WTC11 (cell line): ENCODE data around the gene HOXD8. TPM values are rescaled to one million over a fixed set of nuclear protein-coding genes. Genes with fewer than 3 reads are reported as not detected.

ENCODE experiments used
- ATAC-seq: fragments of 200-7000 bp; cut with Tn5 transposase; 2 replicates; pipeline ENCODE4 v1.10.0; 2021; ENCODE audit warnings: mild to moderate bottlenecking, moderate library complexity
- CTCF ChIA-PET: fragments of 300-600 bp; sonication (Branson Sonifier 250); formaldehyde crosslinking; loops from one replicate; lab custom pipeline; 2021; ENCODE audit warnings: antibody characterized with exemption; lab: Charles Lee
- POLR2A ChIA-PET: fragments of 350-600 bp; sonication (Branson Sonifier 250); formaldehyde crosslinking; loops from one replicate; lab custom pipeline; 2021; ENCODE audit warnings: antibody characterized with exemption; lab: Charles Lee
- DNase-seq: peaks from one replicate; pipeline ENCODE4 v3.0.0; 2021; ENCODE audit warnings: low spot score
- H3K27ac Mint-ChIP-seq: 2 replicates; pipeline ENCODE4 v1.8.0; 2021; ENCODE audit warnings: mixed read lengths
- H3K27me3 Mint-ChIP-seq: 2 replicates; pipeline ENCODE4 v1.8.0; 2021; ENCODE audit warnings: low read depth, mild to moderate bottlenecking, moderate library complexity, mixed read lengths
- H3K36me3 Mint-ChIP-seq: 2 replicates; pipeline ENCODE4 v1.8.0; 2021; ENCODE audit warnings: mixed read lengths
- H3K4me1 Mint-ChIP-seq: 2 replicates; pipeline ENCODE4 v1.8.0; 2022; ENCODE audit warnings: mixed read lengths
- H3K4me3 Mint-ChIP-seq: 2 replicates; pipeline ENCODE4 v1.8.0; 2021; ENCODE audit warnings: mild to moderate bottlenecking, moderate library complexity, mixed read lengths
- H3K9me3 Mint-ChIP-seq: 2 replicates; pipeline ENCODE4 v1.8.0; 2021; ENCODE audit warnings: mixed read lengths
- FOXJ3 ChIP-seq: sonication (generic); formaldehyde crosslinking; IDR thresholded peaks from 2 replicates; pipeline ENCODE4 v1.9.0; 2021; ENCODE audit warnings: missing genetic modification reagents, mild to moderate bottlenecking, borderline replicate concordance
- FOXP1 ChIP-seq: sonication (generic); formaldehyde crosslinking; IDR thresholded peaks from 2 replicates; pipeline ENCODE4 v1.8.0; 2022; ENCODE audit warnings: missing genetic modification reagents, mild to moderate bottlenecking, moderate library complexity, borderline replicate concordance
- IRF2 ChIP-seq: sonication (generic); formaldehyde crosslinking; IDR thresholded peaks from 2 replicates; pipeline ENCODE4 v1.8.0; 2022; ENCODE audit warnings: low read depth, missing genetic modification reagents, borderline replicate concordance
- NFYB ChIP-seq: sonication (generic); formaldehyde crosslinking; conservative IDR thresholded peaks from 2 replicates; pipeline ENCODE4 v1.8.0; 2022; ENCODE audit warnings: low read depth, missing genetic modification reagents
- NR2C2 ChIP-seq: sonication (generic); formaldehyde crosslinking; IDR thresholded peaks from 2 replicates; pipeline ENCODE4 v1.8.0; 2022; ENCODE audit warnings: mild to moderate bottlenecking, missing genetic modification reagents
- RORB ChIP-seq: fragments of 250-450 bp; sonication (Bioruptor Pico); IDR thresholded peaks from 2 replicates; pipeline ENCODE4 v1.9.0; 2021; ENCODE audit warnings: mild to moderate bottlenecking
- SMAD3 ChIP-seq: sonication (generic); formaldehyde crosslinking; IDR thresholded peaks from 2 replicates; pipeline ENCODE4 v1.8.0; 2022; ENCODE audit warnings: missing genetic modification reagents, mild to moderate bottlenecking, borderline replicate concordance
- TCF7 ChIP-seq: sonication (generic); formaldehyde crosslinking; IDR thresholded peaks from 2 replicates; pipeline ENCODE4 v1.8.0; 2022; ENCODE audit warnings: mild to moderate bottlenecking, low read depth, missing genetic modification reagents, moderate library complexity
- TEAD4 ChIP-seq: sonication (generic); formaldehyde crosslinking; IDR thresholded peaks from 2 replicates; pipeline ENCODE4 v1.8.0; 2022; ENCODE audit warnings: mild to moderate bottlenecking, missing genetic modification reagents
- TP53 ChIP-seq: sonication (generic); formaldehyde crosslinking; IDR thresholded peaks from 2 replicates; pipeline ENCODE4 v1.8.1; 2023; ENCODE audit warnings: mild to moderate bottlenecking, missing genetic modification reagents
- ZBTB21 ChIP-seq: sonication (generic); formaldehyde crosslinking; IDR thresholded peaks from 2 replicates; pipeline ENCODE4 v1.8.1; 2023; ENCODE audit warnings: mild to moderate bottlenecking, missing genetic modification reagents, borderline replicate concordance
- ZNF671 ChIP-seq: fragments of 250-450 bp; sonication (Bioruptor Pico); IDR thresholded peaks from 2 replicates; pipeline ENCODE4 v1.8.0; 2021; ENCODE audit warnings: mild to moderate bottlenecking
- total RNA-seq: library from RNA; stranded (reverse); gene quantifications from 3 replicates; pipeline ENCODE4 v1.2.3, GENCODE V29; 2021
- TF ChIP-seq, protein P1 (sequence below): fragments of 200-600 bp; IDR thresholded peaks from 2 replicates; pipeline ENCODE4 v1.8.0; 2022; ENCODE audit warnings: antibody characterized with exemption
- TF ChIP-seq, protein P2 (sequence below): sonication (generic); formaldehyde crosslinking; IDR thresholded peaks from 2 replicates; pipeline ENCODE4 v1.8.0; 2022; ENCODE audit warnings: mild to moderate bottlenecking, missing genetic modification reagents
- TF ChIP-seq, protein P3 (sequence below): fragments of 250-450 bp; sonication (Bioruptor Pico); IDR thresholded peaks from 2 replicates; pipeline ENCODE4 v1.9.0; 2021; ENCODE audit warnings: moderate library complexity, mild to moderate bottlenecking, inconsistent platforms, borderline replicate concordance
- TF ChIP-seq, protein P4 (sequence below): fragments of 250-450 bp; sonication (Bioruptor Pico); IDR thresholded peaks from 2 replicates; pipeline ENCODE4 v1.8.0; 2021; ENCODE audit warnings: mild to moderate bottlenecking
- TF ChIP-seq, protein P5 (sequence below): sonication (generic); formaldehyde crosslinking; IDR thresholded peaks from 2 replicates; pipeline ENCODE4 v1.8.1; 2022; ENCODE audit warnings: low read depth, mild to moderate bottlenecking, moderate library complexity, missing genetic modification reagents, borderline replicate concordance
- TF ChIP-seq, protein P6 (sequence below): sonication (generic); formaldehyde crosslinking; IDR thresholded peaks from 2 replicates; pipeline ENCODE4 v1.8.1; 2023; ENCODE audit warnings: mild to moderate bottlenecking, missing genetic modification reagents, moderate library complexity
- TF ChIP-seq, protein P7 (sequence below): sonication (generic); formaldehyde crosslinking; IDR thresholded peaks from 2 replicates; pipeline ENCODE4 v1.8.1; 2023; ENCODE audit warnings: mild to moderate bottlenecking, moderate library complexity, missing genetic modification reagents
- TF ChIP-seq, protein P8 (sequence below): sonication (generic); formaldehyde crosslinking; IDR thresholded peaks from 2 replicates; pipeline ENCODE4 v1.8.0; 2022; ENCODE audit warnings: missing genetic modification reagents
- TF ChIP-seq, protein P9 (sequence below): sonication (generic); formaldehyde crosslinking; IDR thresholded peaks from 2 replicates; pipeline ENCODE4 v1.8.0; 2022; ENCODE audit warnings: mild to moderate bottlenecking, missing genetic modification reagents

The HOXD8 gene
- total RNA-seq, 1 experiment from 2014 or later = not detected

DNA sequence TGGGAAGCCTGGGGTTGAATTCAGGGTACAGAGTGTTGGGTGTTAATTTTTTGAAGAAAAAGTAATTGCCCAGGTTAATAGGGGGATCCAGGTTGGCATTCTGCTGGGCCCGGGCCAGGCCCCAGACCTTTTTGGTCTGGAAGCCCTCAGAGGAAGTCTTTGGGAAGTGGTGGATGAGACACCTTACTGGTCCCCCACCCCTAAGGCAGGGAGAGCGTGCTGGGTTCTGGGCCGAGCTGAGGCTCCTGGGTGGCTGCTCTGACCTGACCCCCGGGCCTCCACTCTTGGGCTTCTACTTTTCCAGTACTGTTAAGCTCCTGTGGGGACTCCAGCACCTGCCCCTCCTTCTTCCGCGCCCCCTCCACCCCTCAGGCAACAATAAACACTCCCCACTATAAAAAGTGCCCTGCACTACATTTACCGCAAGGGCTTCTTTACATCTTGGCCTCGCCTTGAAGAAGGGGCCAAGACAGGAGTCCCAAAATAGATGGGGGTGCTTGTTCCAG is 26.8 kb downstream of the HOXD8 start (continued):
- no peak for TF ChIP-seq TEAD4 (CRISPR knock-in tag)
- TF ChIP-seq, protein P1, sequence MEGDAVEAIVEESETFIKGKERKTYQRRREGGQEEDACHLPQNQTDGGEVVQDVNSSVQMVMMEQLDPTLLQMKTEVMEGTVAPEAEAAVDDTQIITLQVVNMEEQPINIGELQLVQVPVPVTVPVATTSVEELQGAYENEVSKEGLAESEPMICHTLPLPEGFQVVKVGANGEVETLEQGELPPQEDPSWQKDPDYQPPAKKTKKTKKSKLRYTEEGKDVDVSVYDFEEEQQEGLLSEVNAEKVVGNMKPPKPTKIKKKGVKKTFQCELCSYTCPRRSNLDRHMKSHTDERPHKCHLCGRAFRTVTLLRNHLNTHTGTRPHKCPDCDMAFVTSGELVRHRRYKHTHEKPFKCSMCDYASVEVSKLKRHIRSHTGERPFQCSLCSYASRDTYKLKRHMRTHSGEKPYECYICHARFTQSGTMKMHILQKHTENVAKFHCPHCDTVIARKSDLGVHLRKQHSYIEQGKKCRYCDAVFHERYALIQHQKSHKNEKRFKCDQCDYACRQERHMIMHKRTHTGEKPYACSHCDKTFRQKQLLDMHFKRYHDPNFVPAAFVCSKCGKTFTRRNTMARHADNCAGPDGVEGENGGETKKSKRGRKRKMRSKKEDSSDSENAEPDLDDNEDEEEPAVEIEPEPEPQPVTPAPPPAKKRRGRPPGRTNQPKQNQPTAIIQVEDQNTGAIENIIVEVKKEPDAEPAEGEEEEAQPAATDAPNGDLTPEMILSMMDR = no peak
- TF ChIP-seq, protein P2, sequence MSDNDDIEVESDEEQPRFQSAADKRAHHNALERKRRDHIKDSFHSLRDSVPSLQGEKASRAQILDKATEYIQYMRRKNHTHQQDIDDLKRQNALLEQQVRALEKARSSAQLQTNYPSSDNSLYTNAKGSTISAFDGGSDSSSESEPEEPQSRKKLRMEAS = no peak
- TF ChIP-seq IRF2 (CRISPR knock-in tag) = no peak
- TF ChIP-seq ZBTB21 = no peak
- TF ChIP-seq NFYB (CRISPR knock-in tag) = no peak
- TF ChIP-seq TCF7 = no peak
- TF ChIP-seq, all 79 proteins: peak for 0

DNA sequence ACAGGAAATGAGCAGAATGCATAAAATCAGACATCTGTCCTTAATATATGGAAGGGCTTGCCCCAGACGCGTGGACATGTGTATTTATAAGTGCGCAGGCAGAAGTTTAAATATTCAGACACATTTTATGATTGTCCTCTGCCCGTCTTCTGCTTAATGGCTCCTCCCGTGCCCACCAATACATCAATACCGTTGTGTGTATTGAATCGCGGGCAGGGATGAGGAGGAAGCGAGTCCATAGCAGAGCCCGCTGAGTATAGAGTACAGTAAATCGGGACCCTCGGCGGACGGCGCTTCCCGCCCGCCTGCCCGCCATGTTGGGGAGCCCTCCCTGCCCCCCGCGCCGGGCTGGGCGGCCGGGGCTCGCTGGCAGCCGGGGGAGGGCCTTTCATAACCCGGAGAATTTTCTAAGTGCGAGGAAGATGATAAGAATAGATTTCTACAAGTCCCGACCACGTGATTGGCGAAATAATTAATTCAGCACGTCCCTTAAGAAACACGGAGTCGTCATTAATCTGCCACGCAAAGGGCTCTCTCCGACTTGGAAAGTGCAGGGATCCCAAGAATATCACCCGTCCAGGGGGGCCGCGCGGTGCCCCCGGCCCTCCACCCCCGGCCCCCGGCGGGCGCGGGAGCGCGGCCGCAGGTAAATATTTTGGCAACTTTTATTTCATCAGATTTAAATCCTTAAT is 27.4 kb downstream of the HOXD8 start, which contains the start of gene HOXD3:
Gene HOXD3, plus strand, starts transcription at position 501 of the 692 bp plus-strand sequence. CDS start 11,808 bp downstream, outside the sequence.
- Mint-ChIP-seq H3K9me3 (no peaks in the 10 kb centered on the region), H3K4me3 (no peak within 1 kb of the TSS), H3K27me3 (peaks cover 100% of the 10 kb centered on the region), H3K36me3 (peaks cover 2% of the 10 kb centered on the region; the same call in 1 of the 2 replicates), H3K27ac (no peak within 1 kb of the TSS), H3K4me1 (peaks cover 32% of the 10 kb centered on the region)
- DNase-seq (no peak), ATAC-seq (no peak)
- POLR2A ChIA-PET = no interaction called here
- CTCF ChIA-PET = no interaction called here
- TF ChIP-seq, protein P3, sequence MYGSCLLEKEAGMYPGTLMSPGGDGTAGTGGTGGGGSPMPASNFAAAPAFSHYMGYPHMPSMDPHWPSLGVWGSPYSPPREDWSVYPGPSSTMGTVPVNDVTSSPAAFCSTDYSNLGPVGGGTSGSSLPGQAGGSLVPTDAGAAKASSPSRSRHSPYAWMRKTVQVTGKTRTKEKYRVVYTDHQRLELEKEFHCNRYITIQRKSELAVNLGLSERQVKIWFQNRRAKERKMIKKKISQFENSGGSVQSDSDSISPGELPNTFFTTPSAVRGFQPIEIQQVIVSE (CRISPR knock-in tag) = no peak
- no peak for TF ChIP-seq NR2C2 (CRISPR knock-in tag)
- TF ChIP-seq RORB = no peak
- TF ChIP-seq, protein P4, sequence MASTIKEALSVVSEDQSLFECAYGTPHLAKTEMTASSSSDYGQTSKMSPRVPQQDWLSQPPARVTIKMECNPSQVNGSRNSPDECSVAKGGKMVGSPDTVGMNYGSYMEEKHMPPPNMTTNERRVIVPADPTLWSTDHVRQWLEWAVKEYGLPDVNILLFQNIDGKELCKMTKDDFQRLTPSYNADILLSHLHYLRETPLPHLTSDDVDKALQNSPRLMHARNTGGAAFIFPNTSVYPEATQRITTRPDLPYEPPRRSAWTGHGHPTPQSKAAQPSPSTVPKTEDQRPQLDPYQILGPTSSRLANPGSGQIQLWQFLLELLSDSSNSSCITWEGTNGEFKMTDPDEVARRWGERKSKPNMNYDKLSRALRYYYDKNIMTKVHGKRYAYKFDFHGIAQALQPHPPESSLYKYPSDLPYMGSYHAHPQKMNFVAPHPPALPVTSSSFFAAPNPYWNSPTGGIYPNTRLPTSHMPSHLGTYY (CRISPR knock-in tag) = no peak
- TF ChIP-seq, protein P5, sequence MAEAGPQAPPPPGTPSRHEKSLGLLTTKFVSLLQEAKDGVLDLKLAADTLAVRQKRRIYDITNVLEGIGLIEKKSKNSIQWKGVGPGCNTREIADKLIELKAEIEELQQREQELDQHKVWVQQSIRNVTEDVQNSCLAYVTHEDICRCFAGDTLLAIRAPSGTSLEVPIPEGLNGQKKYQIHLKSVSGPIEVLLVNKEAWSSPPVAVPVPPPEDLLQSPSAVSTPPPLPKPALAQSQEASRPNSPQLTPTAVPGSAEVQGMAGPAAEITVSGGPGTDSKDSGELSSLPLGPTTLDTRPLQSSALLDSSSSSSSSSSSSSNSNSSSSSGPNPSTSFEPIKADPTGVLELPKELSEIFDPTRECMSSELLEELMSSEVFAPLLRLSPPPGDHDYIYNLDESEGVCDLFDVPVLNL (CRISPR knock-in tag) = no peak
- TF ChIP-seq, protein P6, sequence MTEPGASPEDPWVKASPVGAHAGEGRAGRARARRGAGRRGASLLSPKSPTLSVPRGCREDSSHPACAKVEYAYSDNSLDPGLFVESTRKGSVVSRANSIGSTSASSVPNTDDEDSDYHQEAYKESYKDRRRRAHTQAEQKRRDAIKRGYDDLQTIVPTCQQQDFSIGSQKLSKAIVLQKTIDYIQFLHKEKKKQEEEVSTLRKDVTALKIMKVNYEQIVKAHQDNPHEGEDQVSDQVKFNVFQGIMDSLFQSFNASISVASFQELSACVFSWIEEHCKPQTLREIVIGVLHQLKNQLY (CRISPR knock-in tag) = no peak
- no peak for TF ChIP-seq ZNF671
- TF ChIP-seq FOXJ3 (CRISPR knock-in tag) = no peak
- TF ChIP-seq, protein P7, sequence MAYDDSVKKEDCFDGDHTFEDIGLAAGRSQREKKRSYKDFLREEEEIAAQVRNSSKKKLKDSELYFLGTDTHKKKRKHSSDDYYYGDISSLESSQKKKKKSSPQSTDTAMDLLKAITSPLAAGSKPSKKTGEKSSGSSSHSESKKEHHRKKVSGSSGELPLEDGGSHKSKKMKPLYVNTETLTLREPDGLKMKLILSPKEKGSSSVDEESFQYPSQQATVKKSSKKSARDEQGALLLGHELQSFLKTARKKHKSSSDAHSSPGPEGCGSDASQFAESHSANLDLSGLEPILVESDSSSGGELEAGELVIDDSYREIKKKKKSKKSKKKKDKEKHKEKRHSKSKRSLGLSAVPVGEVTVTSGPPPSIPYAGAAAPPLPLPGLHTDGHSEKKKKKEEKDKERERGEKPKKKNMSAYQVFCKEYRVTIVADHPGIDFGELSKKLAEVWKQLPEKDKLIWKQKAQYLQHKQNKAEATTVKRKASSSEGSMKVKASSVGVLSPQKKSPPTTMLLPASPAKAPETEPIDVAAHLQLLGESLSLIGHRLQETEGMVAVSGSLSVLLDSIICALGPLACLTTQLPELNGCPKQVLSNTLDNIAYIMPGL = no peak
- no peak for TF ChIP-seq SMAD3 (CRISPR knock-in tag)
- no peak for TF ChIP-seq FOXP1 (CRISPR knock-in tag)
- no peak for TF ChIP-seq TP53 (CRISPR knock-in tag)
- TF ChIP-seq, protein P8, sequence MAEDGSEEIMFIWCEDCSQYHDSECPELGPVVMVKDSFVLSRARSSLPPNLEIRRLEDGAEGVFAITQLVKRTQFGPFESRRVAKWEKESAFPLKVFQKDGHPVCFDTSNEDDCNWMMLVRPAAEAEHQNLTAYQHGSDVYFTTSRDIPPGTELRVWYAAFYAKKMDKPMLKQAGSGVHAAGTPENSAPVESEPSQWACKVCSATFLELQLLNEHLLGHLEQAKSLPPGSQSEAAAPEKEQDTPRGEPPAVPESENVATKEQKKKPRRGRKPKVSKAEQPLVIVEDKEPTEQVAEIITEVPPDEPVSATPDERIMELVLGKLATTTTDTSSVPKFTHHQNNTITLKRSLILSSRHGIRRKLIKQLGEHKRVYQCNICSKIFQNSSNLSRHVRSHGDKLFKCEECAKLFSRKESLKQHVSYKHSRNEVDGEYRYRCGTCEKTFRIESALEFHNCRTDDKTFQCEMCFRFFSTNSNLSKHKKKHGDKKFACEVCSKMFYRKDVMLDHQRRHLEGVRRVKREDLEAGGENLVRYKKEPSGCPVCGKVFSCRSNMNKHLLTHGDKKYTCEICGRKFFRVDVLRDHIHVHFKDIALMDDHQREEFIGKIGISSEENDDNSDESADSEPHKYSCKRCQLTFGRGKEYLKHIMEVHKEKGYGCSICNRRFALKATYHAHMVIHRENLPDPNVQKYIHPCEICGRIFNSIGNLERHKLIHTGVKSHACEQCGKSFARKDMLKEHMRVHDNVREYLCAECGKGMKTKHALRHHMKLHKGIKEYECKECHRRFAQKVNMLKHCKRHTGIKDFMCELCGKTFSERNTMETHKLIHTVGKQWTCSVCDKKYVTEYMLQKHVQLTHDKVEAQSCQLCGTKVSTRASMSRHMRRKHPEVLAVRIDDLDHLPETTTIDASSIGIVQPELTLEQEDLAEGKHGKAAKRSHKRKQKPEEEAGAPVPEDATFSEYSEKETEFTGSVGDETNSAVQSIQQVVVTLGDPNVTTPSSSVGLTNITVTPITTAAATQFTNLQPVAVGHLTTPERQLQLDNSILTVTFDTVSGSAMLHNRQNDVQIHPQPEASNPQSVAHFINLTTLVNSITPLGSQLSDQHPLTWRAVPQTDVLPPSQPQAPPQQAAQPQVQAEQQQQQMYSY (CRISPR knock-in tag) = no peak
- TF ChIP-seq, protein P9, sequence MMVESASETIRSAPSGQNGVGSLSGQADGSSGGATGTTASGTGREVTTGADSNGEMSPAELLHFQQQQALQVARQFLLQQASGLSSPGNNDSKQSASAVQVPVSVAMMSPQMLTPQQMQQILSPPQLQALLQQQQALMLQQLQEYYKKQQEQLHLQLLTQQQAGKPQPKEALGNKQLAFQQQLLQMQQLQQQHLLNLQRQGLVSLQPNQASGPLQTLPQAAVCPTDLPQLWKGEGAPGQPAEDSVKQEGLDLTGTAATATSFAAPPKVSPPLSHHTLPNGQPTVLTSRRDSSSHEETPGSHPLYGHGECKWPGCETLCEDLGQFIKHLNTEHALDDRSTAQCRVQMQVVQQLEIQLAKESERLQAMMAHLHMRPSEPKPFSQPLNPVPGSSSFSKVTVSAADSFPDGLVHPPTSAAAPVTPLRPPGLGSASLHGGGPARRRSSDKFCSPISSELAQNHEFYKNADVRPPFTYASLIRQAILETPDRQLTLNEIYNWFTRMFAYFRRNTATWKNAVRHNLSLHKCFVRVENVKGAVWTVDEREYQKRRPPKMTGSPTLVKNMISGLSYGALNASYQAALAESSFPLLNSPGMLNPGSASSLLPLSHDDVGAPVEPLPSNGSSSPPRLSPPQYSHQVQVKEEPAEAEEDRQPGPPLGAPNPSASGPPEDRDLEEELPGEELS (CRISPR knock-in tag) = no peak
